ENCODE measurements around the gene DNAH6.

Gene DNAH6

GRCh38 chr2:84649058-84649457, 132.8 kb downstream of the DNAH6 start:
- Histone ChIP-seq H3K4me2 (ENCODE audit: low read length, poor library complexity, severe bottlenecking) (no peak overlapping the region), H3K9me3 (ENCODE audit: control insufficient read depth, low read length) (no peaks in the 10 kb centered on the region), H2BK120ac (ENCODE audit: low read depth, low read length) (no peak overlapping the region), H3K4me3 (ENCODE audit: insufficient read depth in 1 of 2, low read depth in 1 of 2, low read length in 2 of 2) (no peak overlapping the region), H3K14ac (ENCODE audit: low read length in 2 of 2) (no peak overlapping the region), H4K91ac (ENCODE audit: low read length) (no peak overlapping the region), H3K18ac (ENCODE audit: low read depth in 1 of 2, low read length in 2 of 2) (no peak overlapping the region), H3K4me1 (ENCODE audit: control insufficient read depth, insufficient read depth, low read depth, low read length) (peaks cover 2% of the 10 kb centered on the region), H3K23ac (ENCODE audit: low read length in 2 of 2) (no peak overlapping the region), H3K9ac (ENCODE audit: low read length) (no peak overlapping the region), H3K27me3 (ENCODE audit: control insufficient read depth in 1 of 2, insufficient read depth in 1 of 2, low read length in 2 of 2) (peaks cover 7 to 20% of the 10 kb centered on the region in 2 experiments), H3K27ac (ENCODE audit: low read length, poor library complexity, severe bottlenecking) (no peak overlapping the region), H2BK12ac (ENCODE audit: low read length in 2 of 2) (no peak overlapping the region), H3K36me3 (ENCODE audit: control insufficient read depth in 1 of 2, insufficient read depth in 2 of 2, low read depth in 1 of 2, low read length in 2 of 2) (no peaks in the 10 kb centered on the region), H2BK15ac (ENCODE audit: low read depth, poor library complexity, severe bottlenecking) (no peak overlapping the region), H2AK5ac (ENCODE audit: low read length, severe bottlenecking) (no peak overlapping the region), H2BK5ac (ENCODE audit: low read depth, low read length, poor library complexity, severe bottlenecking) (no peak overlapping the region), H2AFZ (ENCODE audit: low read depth, low read length) (no peak overlapping the region), H4K8ac (ENCODE audit: low read length) (no peak overlapping the region), H3K4ac (ENCODE audit: low read depth in 1 of 2, low read length in 2 of 2) (no peak overlapping the region), H3K79me1 (replicated peaks; ENCODE audit: low read length, poor library complexity, severe bottlenecking) (no peaks in the 10 kb centered on the region)
- DNase-seq = no peak
- 92% methylated on average over 2 of the region's 4 CpGs for WGBS

GRCh38 chr2:84649487-84650142, 133.3 kb downstream of the DNAH6 start:
- Histone ChIP-seq H2BK5ac (ENCODE audit: low read depth, low read length, poor library complexity, severe bottlenecking) (no peak overlapping the region), H3K4ac (ENCODE audit: low read depth in 1 of 2, low read length in 2 of 2) (no peak overlapping the region), H3K36me3 (ENCODE audit: control insufficient read depth in 1 of 2, insufficient read depth in 2 of 2, low read depth in 1 of 2, low read length in 2 of 2) (no peaks in the 10 kb centered on the region), H2BK15ac (ENCODE audit: low read depth, poor library complexity, severe bottlenecking) (no peak overlapping the region), H3K9ac (ENCODE audit: low read length) (no peak overlapping the region), H3K79me1 (replicated peaks; ENCODE audit: low read length, poor library complexity, severe bottlenecking) (no peaks in the 10 kb centered on the region), H3K27me3 (ENCODE audit: control insufficient read depth in 1 of 2, insufficient read depth in 1 of 2, low read length in 2 of 2) (peaks cover 9 to 24% of the 10 kb centered on the region in 2 experiments), H2BK12ac (ENCODE audit: low read length in 2 of 2) (no peak overlapping the region), H3K23ac (ENCODE audit: low read length in 2 of 2) (no peak overlapping the region), H3K4me3 (ENCODE audit: insufficient read depth in 1 of 2, low read depth in 1 of 2, low read length in 2 of 2) (no peak overlapping the region), H2AK5ac (ENCODE audit: low read length, severe bottlenecking) (no peak overlapping the region), H4K91ac (ENCODE audit: low read length) (no peak overlapping the region), H3K18ac (ENCODE audit: low read depth in 1 of 2, low read length in 2 of 2) (no peak overlapping the region), H2BK120ac (ENCODE audit: low read depth, low read length) (no peak overlapping the region), H3K27ac (ENCODE audit: low read length, poor library complexity, severe bottlenecking) (no peak overlapping the region), H3K14ac (ENCODE audit: low read length in 2 of 2) (no peak overlapping the region), H3K9me3 (ENCODE audit: control insufficient read depth, low read length) (no peaks in the 10 kb centered on the region), H2AFZ (ENCODE audit: low read depth, low read length) (no peak overlapping the region), H3K4me2 (ENCODE audit: low read length, poor library complexity, severe bottlenecking) (no peak overlapping the region), H4K8ac (ENCODE audit: low read length) (no peak overlapping the region), H3K4me1 (ENCODE audit: control insufficient read depth, insufficient read depth, low read depth, low read length) (peaks cover 2% of the 10 kb centered on the region)
- WGBS = 62% methylated on average over 2 of the region's 2 CpGs
- no peak for DNase-seq

GRCh38 chr2:84652431-84652830, 136.1 kb downstream of the DNAH6 start:
- H4K91ac ChIP-seq (ENCODE audit: low read length) = no peak overlapping the region
- H2AFZ ChIP-seq (ENCODE audit: low read depth, low read length) = no peak overlapping the region
- H4K8ac ChIP-seq (ENCODE audit: low read length) = no peak overlapping the region
- H3K4me2 ChIP-seq (ENCODE audit: low read length, poor library complexity, severe bottlenecking) = no peak overlapping the region
- no peak overlapping the region for H3K23ac ChIP-seq (ENCODE audit: low read length in 2 of 2)
- H2BK15ac ChIP-seq (ENCODE audit: low read depth, poor library complexity, severe bottlenecking) = no peak overlapping the region
- no peak for DNase-seq
- H3K36me3 ChIP-seq (ENCODE audit: control insufficient read depth in 1 of 2, insufficient read depth in 2 of 2, low read depth in 1 of 2, low read length in 2 of 2) = no peaks in the 10 kb centered on the region
- no peaks in the 10 kb centered on the region for H3K79me1 ChIP-seq (replicated peaks; ENCODE audit: low read length, poor library complexity, severe bottlenecking)
- no peak overlapping the region for H2BK5ac ChIP-seq (ENCODE audit: low read depth, low read length, poor library complexity, severe bottlenecking)
- no peak overlapping the region for H3K27ac ChIP-seq (ENCODE audit: low read length, poor library complexity, severe bottlenecking)
- H2AK5ac ChIP-seq (ENCODE audit: low read length, severe bottlenecking) = no peak overlapping the region
- H3K14ac ChIP-seq (ENCODE audit: low read length in 2 of 2) = no peak overlapping the region
- H3K27me3 ChIP-seq (ENCODE audit: control insufficient read depth in 1 of 2, insufficient read depth in 1 of 2, low read length in 2 of 2) = peaks cover 14 to 29% of the 10 kb centered on the region in 2 experiments
- no peak overlapping the region for H3K4me3 ChIP-seq (ENCODE audit: insufficient read depth in 1 of 2, low read depth in 1 of 2, low read length in 2 of 2)
- no peak overlapping the region for H3K9ac ChIP-seq (ENCODE audit: low read length)
- H3K9me3 ChIP-seq (ENCODE audit: control insufficient read depth, low read length) = no peaks in the 10 kb centered on the region
- no peak overlapping the region for H3K4ac ChIP-seq (ENCODE audit: low read depth in 1 of 2, low read length in 2 of 2)
- no peak overlapping the region for H2BK12ac ChIP-seq (ENCODE audit: low read length in 2 of 2)
- no peaks in the 10 kb centered on the region for H3K4me1 ChIP-seq (ENCODE audit: control insufficient read depth, insufficient read depth, low read depth, low read length)
- H2BK120ac ChIP-seq (ENCODE audit: low read depth, low read length) = no peak overlapping the region
- H3K18ac ChIP-seq (ENCODE audit: low read depth in 1 of 2, low read length in 2 of 2) = no peak overlapping the region
- WGBS = no CpG with 5 or more reads among the region's 1 CpG

GRCh38 chr2:84653302-84653701, 137.0 kb downstream of the DNAH6 start:
- H2BK5ac ChIP-seq (ENCODE audit: low read depth, low read length, poor library complexity, severe bottlenecking) = no peak overlapping the region
- H2BK120ac ChIP-seq (ENCODE audit: low read depth, low read length) = no peak overlapping the region
- H2AK5ac ChIP-seq (ENCODE audit: low read length, severe bottlenecking) = no peak overlapping the region
- no peak overlapping the region for H3K9ac ChIP-seq (ENCODE audit: low read length)
- no CpG with 5 or more reads among the region's 3 CpGs for WGBS
- no peak overlapping the region for H2BK12ac ChIP-seq (ENCODE audit: low read length in 2 of 2)
- H3K36me3 ChIP-seq (ENCODE audit: control insufficient read depth in 1 of 2, insufficient read depth in 2 of 2, low read depth in 1 of 2, low read length in 2 of 2) = no peaks in the 10 kb centered on the region
- no peak for DNase-seq
- no peak overlapping the region for H3K4me2 ChIP-seq (ENCODE audit: low read length, poor library complexity, severe bottlenecking)
- no peak overlapping the region for H4K8ac ChIP-seq (ENCODE audit: low read length)
- H3K4ac ChIP-seq (ENCODE audit: low read depth in 1 of 2, low read length in 2 of 2) = no peak overlapping the region
- H4K91ac ChIP-seq (ENCODE audit: low read length) = no peak overlapping the region
- H3K14ac ChIP-seq (ENCODE audit: low read length in 2 of 2) = no peak overlapping the region
- H2AFZ ChIP-seq (ENCODE audit: low read depth, low read length) = no peak overlapping the region
- no peak overlapping the region for H3K27ac ChIP-seq (ENCODE audit: low read length, poor library complexity, severe bottlenecking)
- H3K4me1 ChIP-seq (ENCODE audit: control insufficient read depth, insufficient read depth, low read depth, low read length) = no peaks in the 10 kb centered on the region
- H3K27me3 ChIP-seq (ENCODE audit: control insufficient read depth in 1 of 2, insufficient read depth in 1 of 2, low read length in 2 of 2) = peaks cover 14 to 29% of the 10 kb centered on the region in 2 experiments
- no peak overlapping the region for H2BK15ac ChIP-seq (ENCODE audit: low read depth, poor library complexity, severe bottlenecking)
- H3K9me3 ChIP-seq (ENCODE audit: control insufficient read depth, low read length) = no peaks in the 10 kb centered on the region
- H3K79me1 ChIP-seq (replicated peaks; ENCODE audit: low read length, poor library complexity, severe bottlenecking) = no peaks in the 10 kb centered on the region
- H3K18ac ChIP-seq (ENCODE audit: low read depth in 1 of 2, low read length in 2 of 2) = no peak overlapping the region
- H3K23ac ChIP-seq (ENCODE audit: low read length in 2 of 2) = no peak overlapping the region
- H3K4me3 ChIP-seq (ENCODE audit: insufficient read depth in 1 of 2, low read depth in 1 of 2, low read length in 2 of 2) = no peak overlapping the region
